Activated CD4-positive, alpha-beta T cell treated with anti-CD3 and anti-CD28 coated beads for 48 hours (primary cell): ENCODE measurements around the gene CYP27B1.

Experiments
- DNase-seq: peaks from one replicate; pipeline ENCODE4 v3.0.0-alpha.2; 2020

CYP27B1 gene

GRCh38 chr12:57750561-57751431 is 16.1 kb downstream of the CYP27B1 start:
- no peak for DNase-seq

GRCh38 chr12:57749061-57749460 is 17.8 kb downstream of the CYP27B1 start:
- DNase-seq: no peak

DNA sequence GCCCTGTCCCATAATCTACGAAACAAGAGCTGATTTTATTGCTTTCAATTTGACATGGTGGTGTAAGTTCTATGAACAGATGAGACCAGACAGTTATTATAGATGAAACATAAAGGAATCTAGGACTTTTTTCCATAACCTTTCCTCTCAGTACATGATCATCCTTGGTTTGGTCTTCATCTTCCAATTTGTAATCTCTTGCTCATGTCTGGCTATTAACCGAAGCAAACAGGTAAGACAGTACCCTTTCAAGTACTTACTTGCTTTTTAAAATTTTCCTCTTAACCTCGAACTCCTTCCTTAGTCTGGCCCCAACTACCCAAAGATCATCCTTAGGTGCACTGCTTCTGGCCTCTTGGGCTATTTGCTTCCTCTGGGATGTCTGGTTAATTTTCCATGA is 20.9 kb downstream of the CYP27B1 start:
- no peak for DNase-seq

DNA sequence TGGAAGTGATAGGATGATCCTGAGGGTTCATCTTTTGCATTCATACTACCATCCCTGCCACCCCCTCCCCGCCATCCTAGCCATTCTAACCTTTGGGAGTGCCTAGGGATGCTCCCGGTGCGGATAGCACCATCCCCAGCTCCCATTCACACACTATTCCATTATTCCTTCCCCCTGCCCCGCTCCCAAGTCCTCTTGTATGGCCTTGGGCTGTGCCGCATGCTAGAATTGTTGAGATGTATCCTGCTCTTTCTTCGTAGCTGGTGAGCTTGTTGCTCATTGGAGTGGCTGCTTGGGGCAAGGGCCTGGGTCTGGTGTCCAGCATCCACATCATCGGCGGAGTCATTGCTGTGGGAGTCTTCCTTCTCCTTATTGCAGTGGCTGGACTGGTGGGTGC is 21.4 kb downstream of the CYP27B1 start:
- DNase-seq: no peak

GRCh38 chr12:57744777-57745484 is 21.9 kb downstream of the CYP27B1 start, which contains the start of gene TSPAN31:
Gene TSPAN31 (plus strand): TSS chr12:57745039. CDS start chr12:57745155, 116 bp downstream.
- peak; percentile 97 for DNase-seq

DNA sequence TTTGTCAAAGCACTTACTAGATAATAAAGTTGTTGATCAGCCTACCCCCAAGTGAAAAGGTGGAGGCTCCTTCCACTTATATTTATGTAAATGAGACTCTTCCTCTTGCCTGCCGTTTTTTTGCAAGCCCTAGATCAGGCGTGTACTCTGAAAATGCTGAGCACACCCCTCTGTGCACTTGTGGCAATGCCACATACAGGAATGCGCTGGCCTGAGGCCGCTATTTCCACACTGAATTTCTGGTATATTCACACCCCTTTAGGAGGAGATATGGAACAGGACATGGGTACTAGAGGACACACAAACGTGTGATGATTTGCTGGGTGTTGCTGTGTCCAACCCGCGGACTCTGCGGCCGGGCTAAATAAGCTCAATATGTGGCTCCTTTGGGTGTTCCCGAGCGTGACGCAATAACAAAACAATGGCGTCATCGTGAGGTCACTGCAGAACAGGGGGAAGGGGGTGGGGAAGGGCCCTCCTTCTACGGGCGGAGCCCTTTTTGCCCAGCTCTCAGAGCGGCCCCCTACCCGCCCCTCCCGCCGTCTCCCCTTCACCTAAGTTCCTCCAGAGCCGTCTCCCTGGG is 22.6 kb downstream of the CYP27B1 start:
- peak; percentile 86 for DNase-seq

DNA sequence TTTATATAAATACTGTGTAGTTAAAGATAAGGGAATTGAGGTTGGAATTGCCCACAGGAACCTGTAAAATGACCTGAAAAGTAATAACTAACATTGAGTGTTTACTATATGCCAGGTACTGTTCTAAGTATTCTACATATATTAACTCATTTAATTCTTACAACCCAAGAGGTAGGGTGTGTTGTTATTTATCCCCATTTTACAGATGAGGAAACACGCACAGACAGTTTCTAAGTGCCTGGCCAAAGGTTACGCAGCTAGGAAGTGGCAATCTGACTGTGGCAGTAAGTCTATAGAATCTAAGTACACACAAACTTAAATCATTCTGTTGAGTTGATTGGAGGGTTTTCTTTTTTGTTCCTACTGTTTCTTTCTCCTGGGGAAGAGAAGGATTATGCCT is 23.1 kb downstream of the CYP27B1 start:
- DNase-seq: no peak

DNA sequence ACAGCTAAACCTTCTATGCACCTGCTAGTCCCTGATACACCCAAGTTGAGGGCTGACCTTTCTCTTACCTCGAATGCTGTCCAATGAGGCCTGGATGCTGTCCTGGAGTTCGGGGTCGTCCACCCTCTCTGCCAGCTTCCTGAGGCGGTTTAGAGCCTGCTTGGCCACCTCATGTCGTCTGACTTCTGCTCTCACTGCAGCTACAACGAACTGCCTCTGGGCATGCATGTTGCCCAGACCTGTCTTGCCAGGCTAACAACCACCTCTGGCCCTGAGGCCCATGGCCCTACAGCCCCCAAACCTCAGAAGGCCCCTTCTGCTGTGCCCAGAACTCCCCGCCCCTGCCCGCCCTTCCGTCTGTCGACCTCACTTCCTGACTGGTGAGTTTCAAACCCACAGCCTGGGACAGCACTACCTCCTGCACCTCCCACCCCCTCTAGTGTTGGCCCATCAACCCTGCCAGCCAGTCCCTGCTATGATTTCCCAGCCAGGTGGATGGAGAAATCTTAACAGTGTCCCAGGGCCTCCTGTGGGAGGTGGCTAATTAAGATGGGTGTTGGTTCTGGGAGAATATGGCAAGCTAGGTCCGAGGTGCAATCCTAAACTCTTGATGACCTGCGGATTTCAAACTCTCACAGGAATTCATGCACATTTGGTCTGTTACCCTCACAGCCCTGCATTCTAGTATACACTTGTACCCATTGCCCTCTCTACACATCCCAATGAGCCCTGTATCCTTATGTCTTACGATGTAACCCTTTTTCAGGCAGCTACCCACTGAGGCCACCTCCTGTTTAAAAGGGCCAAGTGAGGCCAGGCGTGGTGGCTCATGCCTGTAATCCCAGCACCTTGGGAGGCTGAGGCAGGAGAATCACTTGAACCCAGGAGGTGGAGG is 24.8 kb downstream of the CYP27B1 start:
- peak; percentile 84 for DNase-seq

- no peak for DNase-seq
Measured at GRCh38 chr12:57741413-57741789, 25.5 kb downstream of the CYP27B1 start.

DNA sequence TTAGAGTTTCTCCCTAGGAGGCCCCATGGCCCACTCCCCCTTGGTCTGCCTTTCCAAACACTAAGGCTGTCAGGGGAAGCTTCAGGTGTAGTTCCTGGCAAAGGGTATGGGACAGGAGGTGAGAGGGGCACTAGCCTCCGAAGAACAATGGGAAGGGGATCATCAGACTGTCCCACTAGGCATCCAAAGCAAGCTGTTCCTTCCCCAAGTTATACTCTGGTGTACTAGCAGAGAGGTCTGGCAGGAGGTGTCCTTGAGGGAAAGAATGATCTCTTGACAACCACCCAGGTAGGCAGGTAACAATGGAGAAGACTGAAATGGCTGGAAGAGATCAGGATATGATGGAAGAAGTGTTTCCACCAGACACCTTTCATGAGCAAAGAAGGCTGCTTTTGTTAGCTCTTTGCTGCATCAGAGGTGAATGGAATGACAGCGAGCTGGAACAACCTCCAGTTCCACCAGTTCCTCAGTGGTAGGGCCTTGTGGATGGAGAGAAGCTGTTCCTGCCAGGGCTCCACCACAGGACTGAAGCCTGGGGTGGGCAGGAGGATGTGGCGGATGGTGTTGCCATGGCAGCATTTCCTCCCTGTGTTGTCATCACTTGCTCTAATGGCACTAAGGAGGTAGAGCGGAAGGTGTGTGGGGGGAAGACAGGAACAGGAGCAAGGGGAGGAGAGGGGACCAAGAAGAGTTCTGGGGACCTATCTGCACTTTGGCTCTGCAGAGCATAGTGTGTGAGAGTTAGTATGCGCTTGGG is 26.0 kb downstream of the CYP27B1 start:
- peak; percentile 76 for DNase-seq

DNA sequence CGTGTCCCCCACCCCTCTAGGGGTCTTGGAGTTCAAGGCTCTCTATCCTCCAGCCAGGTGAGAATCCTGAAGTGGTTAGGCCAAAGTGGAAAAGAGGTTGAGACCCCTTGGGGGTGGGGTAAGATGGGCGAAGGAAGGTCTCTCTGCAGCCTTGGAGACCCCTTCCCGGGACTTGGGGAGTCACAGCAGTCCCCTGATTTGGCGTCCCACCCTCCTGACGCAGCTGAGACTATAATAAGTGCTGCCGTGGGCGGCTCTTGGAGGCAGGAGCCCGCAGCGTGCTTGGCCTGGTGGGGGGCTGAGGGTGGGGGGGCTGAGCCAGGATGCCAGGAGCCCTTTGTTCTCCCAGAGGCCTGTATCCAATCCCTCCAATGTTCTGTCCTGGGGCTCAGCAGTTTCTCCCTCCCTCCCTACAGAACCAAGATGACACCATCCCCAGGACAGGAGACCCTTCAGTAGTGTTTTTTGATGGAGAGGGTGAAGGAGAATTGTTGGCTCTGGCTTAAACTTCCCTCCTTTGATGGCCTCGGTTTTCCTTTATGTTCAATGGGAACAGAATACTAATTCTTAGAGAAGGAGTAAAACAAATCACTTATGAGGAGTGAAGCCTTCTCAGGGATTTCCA is 26.9 kb downstream of the CYP27B1 start:
- DNase-seq: no peak

GRCh38 chr12:57739387-57739786 is 27.5 kb downstream of the CYP27B1 start:
- DNase-seq: no peak

- no peak for DNase-seq
Measured at GRCh38 chr12:57738661-57739237, 28.1 kb downstream of the CYP27B1 start, which contains the start of gene AGAP2. Gene AGAP2 (minus strand): TSS chr12:57738742. CDS start chr12:57738246, 496 bp downstream.

GRCh38 chr12:57737467-57738460 is 29.1 kb downstream of the CYP27B1 start:
- DNase-seq: no peak

DNA sequence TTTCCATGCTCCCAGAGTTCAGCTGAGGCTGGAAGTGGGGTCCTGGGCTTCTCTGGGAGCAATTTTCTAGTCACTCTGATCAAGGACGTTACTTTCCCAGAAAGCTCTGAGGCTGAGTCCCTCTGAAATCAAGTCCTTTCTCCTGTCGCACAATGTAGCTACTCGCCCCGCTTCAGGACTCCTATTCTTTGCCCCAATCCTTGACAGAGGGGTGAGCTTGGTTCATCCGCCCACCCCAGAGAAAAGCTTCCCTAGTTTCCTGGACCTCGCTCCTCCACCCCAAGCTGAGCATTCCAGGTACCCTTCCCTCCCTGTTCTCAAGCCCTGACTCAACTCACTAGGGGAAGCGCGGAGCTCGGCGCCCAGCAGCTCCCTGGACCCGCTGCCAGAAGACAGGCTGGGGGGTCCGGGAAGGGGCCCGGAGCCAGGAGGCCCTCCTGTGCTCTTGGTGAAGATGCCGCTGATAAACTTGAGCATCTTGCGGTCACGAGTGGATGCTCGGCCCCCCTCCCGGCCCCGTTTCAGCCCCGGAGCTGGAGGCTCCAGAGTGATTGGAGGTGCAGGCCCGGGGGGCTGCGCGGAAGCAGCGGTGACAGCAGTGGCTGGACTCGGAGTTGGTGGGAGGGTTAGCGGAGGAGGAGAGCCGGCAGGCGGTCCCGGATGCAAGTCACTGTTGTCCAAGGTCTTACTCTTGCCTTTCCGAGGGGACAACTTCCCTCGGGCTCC is 30.0 kb downstream of the CYP27B1 start:
- no peak for DNase-seq

GRCh38 chr12:57735952-57736740 is 30.7 kb downstream of the CYP27B1 start:
- no peak for DNase-seq

- no peak for DNase-seq
Measured at GRCh38 chr12:57735198-57735855, 31.6 kb downstream of the CYP27B1 start.
